SK-MEL-5 (cell line): ENCODE data around the gene PNMA6E. TPM values are rescaled to one million over a fixed set of nuclear protein-coding genes. Genes with fewer than 3 reads are reported as not detected.

ENCODE experiments used
- DNase-seq: peaks from one replicate; pipeline ENCODE4 v3.0.0-alpha.2; 2016; ENCODE audit warnings: low read depth, low spot score
- in situ Hi-C: cut with HindIII; loops from 2 replicates; pipeline ENCODE4 v1.10.0; 2016; ENCODE audit warnings: low sequenced_read_pairs, high pct_unique_total_duplicates, low pct_unique_long_range_greater_than_20kb
- polyA plus RNA-seq, 2 experiments: library from polyadenylated mRNA; depleted of rRNA; stranded (reverse); fragments of >200 nt; gene quantifications; 2 replicates each; pipeline ENCODE4 v1.2.3, GENCODE V29; 2015
- total RNA-seq: library from RNA; depleted of rRNA; stranded (reverse); fragments of >200 nt; shearing (Covaris generic); gene quantifications from 2 replicates; pipeline ENCODE4 v1.2.3, GENCODE V29; 2014; rRNA removed

The PNMA6E gene
- not detected in 2 replicates for total RNA-seq
- not detected in 2 replicates for polyA plus RNA-seq (2015; cell fraction: cytosol; rRNA removed)
- not detected in 2 replicates for polyA plus RNA-seq (2015; cell fraction: nucleus; rRNA removed)

DNA sequence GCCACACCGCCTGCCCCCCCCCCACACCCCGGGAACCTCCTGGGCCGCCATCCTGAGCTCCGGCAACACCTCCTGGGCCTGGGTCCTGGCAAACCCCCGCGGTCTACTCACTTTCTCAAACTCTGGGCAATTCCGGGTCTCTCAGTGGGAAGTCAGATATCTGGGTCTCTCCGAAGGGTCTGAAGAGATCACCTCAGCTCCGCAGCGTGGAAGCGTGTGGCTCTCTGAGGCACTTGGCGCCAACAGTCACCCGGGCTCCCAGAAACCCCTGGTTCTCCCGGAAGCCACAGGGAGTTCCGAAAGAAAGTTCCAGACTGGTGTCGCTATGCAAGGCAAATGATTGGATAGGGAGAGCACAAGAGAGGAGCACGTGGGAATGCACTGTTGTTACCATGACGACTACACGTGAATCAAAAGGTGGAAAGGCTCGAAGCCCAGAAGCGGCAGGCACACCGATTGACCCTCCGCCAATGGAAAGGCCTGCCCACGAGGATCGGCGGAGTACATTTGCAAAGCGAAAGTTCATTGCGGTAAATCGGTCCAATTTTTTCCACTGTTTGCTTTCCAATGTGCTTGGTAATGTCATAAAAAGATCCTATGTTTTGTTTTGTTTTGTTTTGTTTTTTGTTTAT lies at the start of gene PNMA6E:
PNMA6E (minus strand) TSS at position 218 of the 632 bp plus-strand sequence. CDS start 2,501 bp downstream, outside the sequence.
- no peak for DNase-seq
- in situ Hi-C loops, result no loop called here

DNA sequence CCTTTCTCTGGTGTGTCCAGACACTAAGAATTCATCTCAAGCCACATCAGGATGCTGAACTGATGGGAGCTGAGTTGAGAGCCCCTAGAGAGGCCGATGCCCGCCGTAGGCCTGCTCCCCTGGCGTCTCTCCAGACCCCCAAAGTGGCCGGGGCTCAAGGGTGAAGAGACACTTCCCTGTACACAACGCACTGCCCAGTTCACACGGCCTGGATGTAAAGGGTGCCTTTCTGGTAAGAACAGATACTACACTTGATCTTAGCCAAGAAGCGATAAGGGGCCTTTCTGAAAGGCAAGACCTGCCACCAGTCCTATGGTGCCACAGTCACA lies 49.8 kb upstream of the PNMA6E start:
- in situ Hi-C loops, result no loop called here
- no peak for DNase-seq

DNA sequence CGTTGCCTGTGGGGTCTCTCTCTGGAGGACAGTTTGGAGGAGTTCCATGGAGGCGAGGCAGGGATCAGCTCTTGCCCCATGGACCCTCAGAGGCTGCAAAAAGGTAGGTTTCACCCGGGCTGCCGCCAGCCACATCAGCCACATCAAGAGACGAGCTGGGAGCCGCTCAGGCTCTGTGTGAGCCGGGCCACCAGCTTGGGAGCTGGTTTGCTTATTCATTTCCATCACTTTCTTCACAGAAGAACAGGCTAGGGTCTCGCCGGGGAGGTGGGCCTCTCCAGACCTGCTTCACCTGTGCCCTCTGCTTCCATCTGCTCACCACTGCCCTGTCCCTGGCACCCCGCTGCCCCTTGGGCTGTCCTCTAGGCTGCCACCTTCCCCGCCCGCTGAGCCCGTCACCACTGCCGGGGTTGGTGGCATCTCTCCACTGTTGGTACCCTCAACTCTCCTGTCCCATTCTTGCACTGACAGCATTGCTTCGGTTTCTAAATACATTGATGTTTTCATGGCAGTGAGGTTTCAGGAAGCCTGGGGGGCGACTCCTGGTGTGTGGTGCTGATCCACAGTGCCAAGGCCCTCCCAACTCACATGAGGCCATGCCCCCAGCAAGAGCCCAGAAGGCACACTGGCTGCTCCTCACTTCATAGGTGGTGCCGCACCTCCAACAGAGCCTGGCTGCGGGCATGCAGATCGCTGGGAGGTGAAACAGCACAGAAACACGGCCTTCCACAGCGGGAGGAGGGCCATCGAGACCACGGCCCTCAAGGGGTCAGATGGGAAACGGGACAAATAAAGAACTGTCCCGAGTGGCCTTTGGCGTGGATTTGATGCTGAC lies 49.2 kb upstream of the PNMA6E start:
- no peak for DNase-seq
- in situ Hi-C loops, result no loop called here

DNA sequence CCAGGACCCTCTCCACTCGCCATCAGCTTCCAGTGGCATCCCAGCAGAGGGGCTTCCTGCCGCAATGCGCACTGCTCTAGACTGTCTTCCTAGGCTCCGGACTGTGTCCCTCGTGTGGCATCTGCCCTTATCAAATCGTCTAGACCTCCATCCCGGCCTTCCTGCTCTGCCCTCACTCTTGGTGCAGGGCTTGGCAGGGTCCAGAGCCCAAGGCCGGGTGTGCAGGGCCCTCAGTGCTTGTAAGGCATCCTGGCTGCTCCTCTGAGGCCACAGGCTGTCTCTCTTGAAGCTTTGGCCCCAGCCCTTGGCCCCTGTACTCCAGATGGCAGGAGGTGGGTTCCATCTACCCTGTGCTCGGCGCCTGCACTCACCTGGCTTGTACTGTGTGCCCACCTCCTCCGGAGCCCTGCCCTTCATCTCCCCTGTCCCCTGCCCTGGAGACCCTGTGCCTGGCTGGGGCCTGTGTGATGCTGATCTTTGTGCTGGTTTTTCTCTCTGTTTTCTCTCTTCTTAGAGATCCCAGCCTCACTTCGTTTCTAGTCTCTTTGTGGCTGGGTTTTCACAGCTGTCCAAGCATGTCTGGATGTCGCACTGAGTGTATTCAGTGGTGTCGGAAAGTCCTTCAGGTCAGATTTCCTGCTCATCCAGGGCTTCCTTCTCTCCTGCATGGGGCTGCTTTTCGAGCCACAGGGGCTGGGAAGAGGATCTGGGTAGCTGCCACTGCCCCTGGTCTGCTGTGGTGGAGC lies 48.4 kb upstream of the PNMA6E start:
- in situ Hi-C loops, result no loop called here
- DNase-seq, result no peak

DNA sequence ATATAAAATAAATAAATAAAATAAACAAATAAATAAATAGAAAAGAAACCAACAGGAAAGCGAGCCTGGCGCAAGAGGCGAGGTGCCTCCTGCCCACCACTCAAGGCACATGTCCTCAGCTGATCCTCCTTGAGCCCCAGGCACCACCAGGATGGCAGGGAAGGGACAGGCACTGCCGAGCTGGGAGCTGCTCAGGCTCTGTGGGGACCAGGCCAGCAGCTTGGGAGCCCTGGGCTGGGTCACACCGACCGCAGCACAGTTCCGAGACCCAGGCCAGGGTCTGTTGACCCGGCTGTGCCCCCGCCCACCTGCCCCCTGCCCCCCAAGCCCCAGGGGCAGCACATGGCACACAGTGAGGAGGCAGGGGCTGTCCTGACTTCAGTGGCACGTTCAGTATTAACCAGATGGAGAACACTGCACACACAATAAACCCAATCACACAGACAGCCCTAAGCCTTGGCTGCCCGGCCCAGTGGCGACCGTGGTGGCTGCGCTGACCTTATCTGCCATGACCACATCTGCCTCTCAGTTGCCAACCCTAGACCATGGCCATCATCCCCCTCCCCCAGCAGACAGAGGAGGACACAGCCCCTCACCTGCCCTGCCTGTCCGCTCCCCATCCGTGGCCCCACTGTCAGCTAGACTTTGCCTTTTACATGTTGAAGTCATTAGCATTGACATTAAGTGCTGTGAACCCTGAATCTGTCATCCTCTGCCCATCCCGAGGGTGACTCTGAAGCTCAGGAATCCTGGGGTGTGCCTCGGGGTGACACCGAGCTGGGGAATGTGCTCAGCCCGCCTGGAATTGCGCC lies 47.6 kb upstream of the PNMA6E start:
- in situ Hi-C loops, result no loop called here
- DNase-seq, result no peak

DNA sequence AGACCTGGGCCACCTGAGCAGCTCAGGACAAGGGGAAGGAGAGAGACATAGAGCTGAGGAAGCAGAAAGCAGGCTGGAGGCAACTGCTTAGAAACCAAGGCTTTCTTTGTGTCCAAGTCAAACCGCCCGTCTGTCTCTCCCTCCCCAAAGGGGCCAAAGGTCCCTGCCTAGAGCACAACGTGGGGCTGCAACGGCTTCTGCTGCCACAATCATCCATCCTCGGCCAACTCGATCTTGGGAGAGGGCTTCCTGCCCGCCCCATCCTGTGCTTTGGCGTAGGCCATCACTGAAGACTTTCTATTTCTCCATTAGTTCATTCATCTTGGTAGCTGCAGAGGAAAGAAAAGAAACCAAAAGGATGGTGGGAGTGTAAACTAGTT lies 46.4 kb upstream of the PNMA6E start:
- no peak for DNase-seq
- in situ Hi-C loops, result no loop called here

DNA sequence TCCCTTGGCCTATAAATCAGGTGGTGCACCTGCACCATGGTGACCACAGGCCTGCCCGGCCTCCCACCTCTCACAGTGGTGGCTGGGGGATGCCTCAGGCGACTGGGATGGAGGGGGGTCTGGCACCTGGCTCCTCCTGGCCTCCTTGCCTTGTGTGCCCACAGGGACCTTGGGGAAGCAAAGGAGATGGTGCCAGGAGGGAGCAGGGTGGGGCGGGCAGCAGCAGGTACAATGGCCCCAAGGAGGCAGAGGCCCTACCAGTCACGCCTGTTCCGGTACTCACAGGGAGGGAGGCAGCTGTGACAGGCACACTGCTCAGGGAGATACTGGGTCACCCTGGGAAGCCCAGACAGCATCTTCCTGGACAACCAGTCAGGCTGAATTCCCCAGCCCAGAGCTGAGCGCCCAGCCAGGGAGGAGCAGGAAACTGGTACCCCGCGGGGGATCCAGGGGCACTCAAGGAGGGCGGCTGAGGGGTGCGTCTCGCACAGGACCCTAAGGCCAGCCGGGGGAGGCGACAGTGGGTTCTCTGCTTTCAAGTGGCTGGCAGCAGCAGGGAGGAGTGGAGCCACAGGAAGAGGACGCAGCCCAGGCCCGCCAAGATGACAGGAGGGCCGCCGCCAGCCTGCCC lies 45.9 kb upstream of the PNMA6E start:
- in situ Hi-C loops, result no loop called here
- DNase-seq, result no peak

DNA sequence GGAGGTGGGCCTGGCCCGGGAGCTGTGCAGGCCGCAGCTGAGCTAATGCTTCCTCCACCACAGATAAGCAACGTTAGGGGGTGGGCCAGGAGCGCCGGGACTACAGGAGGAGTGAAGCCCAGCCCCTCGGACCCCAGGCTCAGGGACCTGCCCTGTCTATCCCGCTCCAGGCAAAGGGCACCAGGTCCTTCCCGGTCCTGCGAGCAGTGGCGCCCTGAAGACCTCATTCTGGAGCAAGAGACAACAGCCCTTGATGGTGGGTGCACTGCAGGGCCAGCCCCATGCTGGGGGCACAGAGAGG lies 45.4 kb upstream of the PNMA6E start:
- DNase-seq, result no peak
- in situ Hi-C loops, result no loop called here

DNA sequence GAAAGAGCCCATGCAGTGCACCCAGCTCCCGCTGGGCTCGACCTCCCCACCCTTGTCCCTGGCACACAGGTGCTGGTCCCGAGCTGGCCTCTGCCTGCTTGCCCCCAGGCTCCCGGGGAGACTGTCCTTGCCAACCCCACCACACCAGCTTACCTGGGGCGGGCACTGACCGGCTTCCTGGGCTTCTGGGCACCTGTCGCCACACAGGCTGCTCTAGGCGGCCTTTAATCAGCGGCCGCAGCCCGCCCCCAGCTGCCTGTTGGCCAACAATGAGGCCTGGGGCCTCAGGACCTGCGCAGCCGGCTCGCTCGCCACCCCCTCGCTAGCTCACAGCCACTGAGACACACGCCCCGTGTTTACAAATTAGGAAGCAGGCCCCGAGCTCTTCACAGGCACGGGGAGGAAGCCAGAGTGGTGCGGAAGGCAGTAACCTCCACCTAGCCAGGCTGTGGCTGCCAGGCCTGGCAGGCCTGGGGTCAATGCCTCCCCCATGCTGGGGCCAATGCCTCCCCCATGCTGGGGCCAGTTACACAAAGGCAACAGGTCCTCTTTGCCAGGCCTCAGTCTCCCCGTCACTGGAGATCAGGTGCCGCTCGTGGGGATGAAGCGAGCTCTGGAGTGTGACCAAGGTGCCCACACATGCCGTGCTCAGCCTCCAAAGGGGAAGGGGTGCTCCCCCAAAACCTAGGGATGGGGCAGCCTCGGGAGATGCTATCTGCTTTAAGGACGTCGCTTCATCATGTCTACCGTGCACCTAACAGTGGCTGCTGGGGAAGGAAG lies 44.9 kb upstream of the PNMA6E start, which contains the start of gene TREX2:
TREX2 (minus strand) TSS at position 201 of the 780 bp plus-strand sequence. CDS start 626 bp downstream, outside the sequence.
- no peak for DNase-seq
- in situ Hi-C loops, result no loop called here

DNA sequence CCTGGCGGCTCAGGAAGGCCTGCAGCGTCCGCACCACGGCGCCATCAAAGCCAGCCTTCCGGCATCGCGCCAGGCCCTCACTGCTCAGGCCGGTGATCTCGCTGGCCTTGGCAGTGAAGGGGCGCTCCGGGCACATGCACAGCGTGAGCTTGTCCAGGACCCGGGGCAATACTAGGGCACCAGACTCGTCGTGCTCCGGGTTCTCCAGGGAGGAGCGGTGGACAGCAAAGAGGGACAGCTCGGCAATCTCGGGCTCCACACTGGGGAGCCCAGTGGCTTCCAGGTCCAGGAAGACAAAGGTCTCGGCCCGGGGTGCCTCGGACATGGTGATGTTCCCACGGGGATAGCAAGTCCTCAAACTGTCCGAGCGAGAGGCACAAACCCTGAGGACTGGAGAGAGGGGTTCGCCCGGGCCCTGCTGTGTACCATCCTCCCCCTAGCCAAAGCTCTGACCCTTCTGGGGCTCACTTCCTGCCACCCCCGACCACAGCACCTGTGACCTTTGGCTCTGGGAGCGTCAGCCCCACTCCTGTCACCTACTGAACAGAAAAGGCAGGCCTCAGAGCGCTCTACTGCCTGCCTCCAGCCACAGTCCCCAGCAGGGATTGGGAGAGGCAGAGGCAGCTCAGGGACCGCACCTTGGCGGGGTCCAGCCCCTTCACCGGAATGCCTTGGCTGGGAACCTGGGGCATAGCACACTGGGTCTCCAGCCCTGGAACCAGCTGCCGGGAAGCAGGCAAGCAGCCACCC lies 44.1 kb upstream of the PNMA6E start:
- no peak for DNase-seq
- in situ Hi-C loops, result no loop called here

DNA sequence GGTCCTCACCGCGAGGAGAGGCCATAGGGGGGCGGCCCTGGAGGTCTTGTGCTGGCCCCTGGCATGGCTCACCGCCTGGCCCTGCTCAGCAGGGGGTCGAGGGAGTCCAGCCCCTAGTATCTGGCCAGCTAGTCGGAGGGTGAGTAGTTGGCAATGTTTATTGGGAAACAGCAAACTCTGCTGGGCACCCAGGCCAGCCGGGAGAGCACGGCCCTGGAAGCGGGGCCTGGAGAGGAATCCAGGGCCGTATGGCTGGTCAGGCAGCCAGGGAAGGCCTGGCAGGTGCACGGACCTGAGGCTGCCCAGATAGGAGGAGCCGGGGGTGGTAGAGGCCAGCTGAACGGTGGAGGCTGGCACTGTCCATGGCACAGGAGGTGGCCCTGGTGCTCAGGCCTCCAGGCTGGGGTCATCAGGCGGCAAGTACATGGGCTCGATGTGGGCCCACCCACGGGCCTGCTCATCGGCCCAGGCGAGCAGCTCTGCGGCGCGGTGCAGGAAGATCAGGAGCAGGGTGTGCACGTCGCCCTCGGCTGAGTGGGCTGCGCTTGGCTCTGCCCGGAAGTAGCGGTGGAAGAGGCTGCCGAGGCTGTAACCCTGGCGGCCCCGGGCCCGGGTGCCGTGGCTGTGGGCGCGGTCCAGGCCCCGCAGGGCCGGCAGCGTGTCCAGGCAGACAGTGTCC lies 43.3 kb upstream of the PNMA6E start:
- in situ Hi-C loops, result no loop called here
- DNase-seq, result no peak

DNA sequence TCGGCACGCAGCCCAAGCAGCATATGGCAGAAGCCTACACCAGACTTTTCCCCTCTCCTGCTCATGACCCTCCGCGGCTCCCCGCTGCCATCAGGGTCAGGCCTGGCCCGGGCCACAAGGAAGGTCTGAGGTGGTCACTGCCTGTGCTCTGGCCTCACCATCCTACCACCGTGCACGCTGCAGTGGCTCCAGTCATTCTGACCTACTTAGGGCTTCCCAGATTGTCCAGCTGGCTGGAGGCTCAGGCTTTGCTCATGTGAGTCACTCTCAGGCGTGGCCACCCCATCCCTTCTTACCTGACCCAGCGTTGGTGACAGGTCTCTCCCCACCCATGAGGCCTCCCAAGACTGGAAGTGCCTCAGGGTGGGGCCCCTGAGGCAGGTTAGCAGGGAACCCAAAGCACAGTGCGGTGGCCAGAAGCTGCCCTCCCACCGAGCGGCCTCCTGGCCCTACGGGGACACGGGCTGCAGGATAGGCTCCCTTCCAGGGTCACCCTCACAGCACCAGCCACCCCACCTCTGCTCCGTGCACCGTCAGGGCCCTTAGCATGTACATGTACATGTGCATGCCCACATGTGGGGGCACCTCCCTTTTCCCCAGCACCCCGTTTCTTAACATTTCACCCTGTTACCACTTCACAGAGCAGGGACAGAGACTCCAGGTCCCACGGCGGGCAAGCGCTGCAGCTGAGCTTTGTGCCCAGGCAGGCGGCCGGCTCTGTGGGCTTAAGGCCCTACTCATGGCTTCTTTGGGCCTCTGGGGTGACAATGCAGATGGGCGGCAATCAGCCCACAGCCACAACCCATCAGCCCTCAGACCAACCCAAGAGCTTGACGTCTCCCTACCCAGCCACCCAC lies 42.6 kb upstream of the PNMA6E start:
- no peak for DNase-seq

DNA sequence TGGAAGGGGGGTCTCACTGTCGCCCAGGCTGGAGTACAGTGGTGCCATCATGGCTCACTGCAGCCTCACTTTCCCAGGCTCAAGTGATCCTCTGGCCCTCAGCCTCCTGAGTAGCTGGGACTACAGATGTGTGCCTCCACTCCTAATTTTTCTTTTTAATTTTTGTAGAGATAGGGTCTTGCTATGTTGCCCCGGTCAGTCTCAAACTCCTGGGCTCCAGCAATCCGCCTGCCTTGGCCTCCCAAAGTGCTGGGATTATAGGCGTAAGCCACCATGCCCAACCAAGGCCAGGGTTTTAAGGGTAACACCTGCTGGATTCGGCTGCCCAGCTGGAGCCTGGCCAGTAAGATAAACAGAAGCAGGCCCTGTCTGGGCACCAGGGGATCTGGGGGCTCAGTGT lies 41.3 kb upstream of the PNMA6E start:
- DNase-seq, result no peak
- in situ Hi-C loops, result no loop called here

More for the DNA sequence above, 42.6 kb upstream of the PNMA6E start:
- in situ Hi-C loops, result no loop called here

DNA sequence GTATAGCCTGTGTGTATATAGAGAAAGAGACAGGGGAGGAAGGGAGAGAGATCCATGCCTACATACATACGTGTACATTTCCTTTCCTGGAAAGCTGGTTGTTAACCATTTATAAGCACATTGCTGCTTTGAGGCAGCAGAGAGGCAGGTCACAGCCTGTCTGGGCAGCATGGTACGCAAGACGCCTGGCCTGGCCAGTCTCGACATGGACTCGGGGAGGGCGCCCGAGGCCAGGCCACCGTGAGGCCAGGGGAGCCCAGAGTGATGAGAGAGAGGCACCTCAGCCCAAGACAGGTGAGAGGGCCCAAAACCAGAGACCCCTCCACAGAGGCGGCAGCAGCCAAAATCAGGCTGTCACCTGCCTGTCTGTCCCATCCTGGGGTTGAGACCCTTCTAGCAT lies 40.8 kb upstream of the PNMA6E start:
- in situ Hi-C loops, result no loop called here
- DNase-seq, result no peak

DNA sequence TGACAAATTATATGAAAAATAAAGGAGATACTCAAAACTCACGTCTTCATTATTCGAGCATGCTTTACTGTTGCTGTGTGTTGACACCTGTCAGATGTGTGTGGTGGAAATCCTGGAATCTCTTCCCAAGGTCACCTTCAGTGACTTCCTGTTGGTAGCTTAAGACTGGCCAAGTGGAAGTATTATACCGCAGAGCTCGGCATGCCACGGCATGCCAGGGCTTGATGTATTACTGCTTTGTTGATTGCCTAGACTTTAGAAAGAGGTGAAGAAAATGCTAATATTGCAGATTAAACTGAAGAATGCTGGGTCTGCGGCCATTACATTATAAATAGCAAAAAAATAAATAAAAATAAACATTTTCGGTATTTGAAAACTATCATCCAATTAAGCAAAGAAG lies 40.1 kb upstream of the PNMA6E start:
- in situ Hi-C loops, result no loop called here
- no peak for DNase-seq
